DMS 273 treated with DMSO at 0.1 percent for 48 hours (cell line): Measurements from ENCODE around the gene A2ML1.
"Not testable (repeated sequence)": the region's sequence is repeated elsewhere in the genome, so short reads cannot be mapped to it uniquely, and the experiment has no call there.

Experiments used
- DNase-seq: peaks from one replicate; lab custom pipeline; 2025; lab: John Stamatoyannopoulos, UW

The A2ML1 gene

GRCh38 chr12:8855891-8856290, 33.5 kb downstream of the A2ML1 start:
- DNase-seq, result no peak

DNA sequence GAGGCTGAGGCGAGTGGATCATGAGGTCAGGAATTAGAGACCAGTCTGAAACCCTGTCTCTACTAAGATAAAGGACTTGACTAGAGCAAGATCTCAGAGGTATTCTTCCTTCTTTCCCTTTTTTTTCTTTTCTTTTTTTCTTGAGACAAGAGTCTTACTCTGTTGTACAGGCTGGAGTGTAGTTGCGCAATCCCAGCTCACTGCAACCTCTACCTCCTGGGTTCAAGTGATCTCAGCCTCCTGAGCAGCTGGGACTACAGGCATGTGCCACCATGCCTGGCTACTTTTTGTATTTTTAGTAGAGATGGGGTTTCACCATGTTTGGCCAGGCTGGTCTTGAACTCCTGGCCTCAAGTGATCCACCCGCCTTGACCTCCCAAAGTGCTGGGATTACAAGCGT, 37.0 kb downstream of the A2ML1 start:
- not testable (repeated sequence) for DNase-seq

- DNase-seq, result no peak
These were observed 37.9 kb downstream of the A2ML1 start for GRCh38 chr12:8860165-8860961.

- no peak for DNase-seq
These were observed 44.0 kb downstream of the A2ML1 start for GRCh38 chr12:8866429-8866828.

- DNase-seq, result no peak
These were observed 44.6 kb downstream of the A2ML1 start for GRCh38 chr12:8867009-8867408.

DNA sequence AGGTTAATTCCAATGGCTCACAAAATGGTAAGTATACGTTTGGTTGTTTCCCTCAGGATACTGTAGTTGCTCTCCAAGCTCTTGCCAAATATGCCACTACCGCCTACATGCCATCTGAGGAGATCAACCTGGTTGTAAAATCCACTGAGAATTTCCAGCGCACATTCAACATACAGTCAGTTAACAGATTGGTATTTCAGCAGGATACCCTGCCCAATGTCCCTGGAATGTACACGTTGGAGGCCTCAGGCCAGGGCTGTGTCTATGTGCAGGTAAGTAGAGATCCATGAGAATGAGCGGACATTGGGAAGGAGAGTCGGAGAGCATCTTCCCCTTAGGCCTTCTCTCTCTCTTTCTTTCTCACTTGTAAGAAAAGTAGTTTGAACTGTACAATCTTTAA, 45.4 kb downstream of the A2ML1 start:
- no peak for DNase-seq

GRCh38 chr12:8870586-8870985, 48.2 kb downstream of the A2ML1 start:
- DNase-seq, result peak; percentile 42

- no peak for DNase-seq
These were observed 48.6 kb downstream of the A2ML1 start for GRCh38 chr12:8871068-8871467.

GRCh38 chr12:8876887-8877286, 54.5 kb downstream of the A2ML1 start:
- DNase-seq, result no peak

- DNase-seq, result no peak
These were observed 64.3 kb downstream of the A2ML1 start for GRCh38 chr12:8886502-8887284.

- DNase-seq, result no peak
These were observed 64.9 kb downstream of the A2ML1 start for GRCh38 chr12:8887285-8887715.

- DNase-seq, result peak; percentile 1
These were observed 68.1 kb downstream of the A2ML1 start for GRCh38 chr12:8890313-8891085.

DNA sequence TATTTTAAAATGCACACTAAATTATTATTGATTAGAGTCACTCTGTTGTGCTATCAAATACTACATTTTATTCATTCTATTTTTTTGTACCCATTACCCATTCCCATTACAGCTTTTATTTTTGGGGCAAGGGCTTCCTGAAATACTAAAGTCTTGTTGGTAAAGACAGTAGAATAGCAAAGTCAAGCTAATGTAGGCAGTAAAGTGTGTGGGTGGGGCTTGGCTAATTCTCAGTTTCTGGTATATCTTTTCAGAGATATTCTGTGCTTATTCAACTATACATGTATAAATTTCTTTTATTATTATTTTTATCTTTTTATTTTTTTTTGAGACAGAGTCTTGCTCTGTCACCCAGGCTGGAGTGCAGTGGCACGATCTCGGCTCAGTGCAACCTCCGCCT, 69.6 kb downstream of the A2ML1 start:
- no peak for DNase-seq

GRCh38 chr12:8894378-8894777, 72.0 kb downstream of the A2ML1 start:
- no peak for DNase-seq

GRCh38 chr12:8894986-8895385, 72.6 kb downstream of the A2ML1 start:
- no peak for DNase-seq

GRCh38 chr12:8897081-8897480, 74.7 kb downstream of the A2ML1 start:
- DNase-seq, result no peak

DNA sequence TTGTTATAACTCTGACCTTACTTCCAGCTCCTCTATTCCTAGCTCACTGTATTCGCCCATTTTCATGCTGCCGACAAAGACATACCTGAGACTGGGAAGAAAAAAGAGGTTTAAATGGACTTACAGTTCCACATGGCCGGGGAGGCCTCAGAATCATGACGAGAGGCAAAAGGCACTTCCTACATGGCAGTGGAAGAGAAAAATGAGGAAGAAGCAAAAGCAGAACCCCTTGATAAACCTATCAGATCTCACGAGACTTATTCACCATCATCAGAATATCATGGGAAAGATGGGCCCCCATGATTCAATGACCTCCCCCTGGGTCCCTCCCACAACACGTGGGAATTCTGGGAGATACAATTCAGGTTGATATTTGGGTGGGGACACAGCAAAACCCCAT, 77.4 kb downstream of the A2ML1 start:
- no peak for DNase-seq

GRCh38 chr12:8902703-8903102, 80.3 kb downstream of the A2ML1 start:
- not testable (repeated sequence) for DNase-seq

GRCh38 chr12:8903646-8904045, 81.2 kb downstream of the A2ML1 start:
- no peak for DNase-seq

- DNase-seq, result no peak
These were observed 82.2 kb downstream of the A2ML1 start for GRCh38 chr12:8904665-8905064.

DNA sequence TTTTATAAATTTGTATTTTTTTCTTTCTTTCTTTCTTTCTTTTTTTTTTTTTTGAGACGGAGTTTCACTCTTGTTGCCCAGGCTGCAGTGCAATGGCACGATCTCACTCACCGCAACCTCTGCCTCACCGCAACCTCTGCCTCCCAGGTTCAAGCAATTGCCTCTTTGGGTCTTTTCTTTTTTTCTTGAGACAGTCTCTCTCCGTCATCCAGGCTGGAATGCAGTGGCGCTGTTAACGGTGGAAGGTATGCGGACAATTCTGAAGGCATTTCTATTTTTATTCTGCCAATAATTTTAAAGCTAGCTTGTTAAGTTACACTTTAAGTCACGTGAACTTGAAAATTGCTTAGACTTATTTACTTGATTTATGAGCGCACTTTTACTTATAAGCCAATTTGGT, 83.1 kb downstream of the A2ML1 start:
- DNase-seq, result no peak
